Astrocyte of the hippocampus (primary cell): ENCODE results near the gene RALGDS.
"Not testable (repeated sequence)": the region's sequence is repeated elsewhere in the genome, so short reads cannot be mapped to it uniquely, and the experiment has no call there.

Experiments
- DNase-seq: peaks from one replicate; pipeline ENCODE4 v3.0.0; 2011; ENCODE audit warnings: low read depth, low spot score

The RALGDS gene

GRCh38 chr9:133121198-133121914 lies at the start of gene RALGDS:
RALGDS (minus strand) TSS chr9:133121240; CDS start chr9:133121154, 86 bp downstream.
- DNase-seq = peak; percentile 94

GRCh38 chr9:133170716-133171115 lies 49.7 kb upstream of the RALGDS start:
- no peak for DNase-seq

DNA sequence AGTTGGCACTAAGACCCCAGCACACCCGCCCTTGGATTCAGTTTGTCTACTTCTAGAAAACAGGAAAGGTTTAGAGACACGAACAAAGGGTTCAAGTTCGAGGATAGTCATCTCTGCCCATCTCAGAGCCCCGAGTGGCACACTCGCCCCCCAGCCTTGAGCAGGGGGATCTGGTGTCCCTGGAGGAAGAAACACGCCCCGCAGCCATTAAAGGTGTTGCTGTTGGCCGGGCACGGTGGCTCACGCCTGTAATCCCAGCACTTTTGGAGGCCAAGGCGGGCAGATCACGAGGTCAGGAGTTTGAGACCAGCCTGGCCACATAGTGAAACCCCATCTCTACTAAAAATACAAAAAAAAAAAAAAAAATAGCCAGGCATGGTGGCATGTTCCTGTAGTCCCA lies 48.6 kb upstream of the RALGDS start:
- not testable (repeated sequence) for DNase-seq

- no peak for DNase-seq
These were observed 48.1 kb upstream of the RALGDS start for GRCh38 chr9:133169102-133169501.

DNA sequence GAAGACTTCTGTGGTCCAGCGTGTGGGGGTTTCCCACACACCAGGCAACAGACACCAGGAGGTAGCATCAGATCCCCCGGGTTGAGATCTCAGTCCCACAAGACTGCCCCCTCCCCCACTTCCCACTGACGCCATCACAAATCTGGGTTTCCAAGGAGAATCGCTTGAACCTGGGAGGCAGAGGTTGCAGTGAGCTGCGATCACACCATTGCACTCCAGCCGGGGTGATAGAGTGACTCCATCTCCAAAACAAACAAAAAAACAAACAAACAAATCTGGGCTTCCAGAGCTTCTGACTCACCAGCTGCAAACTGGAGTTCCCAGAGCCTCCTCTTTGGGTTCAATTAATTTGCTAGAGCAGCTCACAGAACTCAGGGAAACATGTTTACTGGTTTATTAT lies 47.4 kb upstream of the RALGDS start:
- DNase-seq = peak; percentile 36

- DNase-seq = no peak
These were observed 46.7 kb upstream of the RALGDS start for GRCh38 chr9:133167769-133168168.

GRCh38 chr9:133167096-133167730 lies 46.2 kb upstream of the RALGDS start:
- DNase-seq = no peak

DNA sequence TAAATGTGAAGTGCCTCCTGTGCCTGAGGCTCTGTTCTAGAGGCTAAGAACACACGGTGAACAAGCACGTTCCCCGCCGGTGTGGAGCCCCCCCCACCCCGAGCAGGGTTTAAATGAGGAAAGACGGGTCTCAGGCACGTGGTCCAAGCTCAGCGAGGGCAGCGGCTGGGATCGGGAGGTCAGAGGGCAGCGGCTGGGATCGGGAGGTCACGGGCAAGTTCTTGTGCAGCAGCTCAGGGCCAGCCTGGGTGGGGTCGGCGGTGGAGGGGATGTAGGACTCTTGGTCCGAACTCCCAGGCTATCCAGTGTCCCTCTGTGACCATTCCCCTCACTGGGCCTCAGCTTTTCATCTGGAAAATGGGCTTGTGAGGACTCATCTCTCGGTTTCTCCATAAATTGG lies 45.4 kb upstream of the RALGDS start:
- DNase-seq = no peak

DNA sequence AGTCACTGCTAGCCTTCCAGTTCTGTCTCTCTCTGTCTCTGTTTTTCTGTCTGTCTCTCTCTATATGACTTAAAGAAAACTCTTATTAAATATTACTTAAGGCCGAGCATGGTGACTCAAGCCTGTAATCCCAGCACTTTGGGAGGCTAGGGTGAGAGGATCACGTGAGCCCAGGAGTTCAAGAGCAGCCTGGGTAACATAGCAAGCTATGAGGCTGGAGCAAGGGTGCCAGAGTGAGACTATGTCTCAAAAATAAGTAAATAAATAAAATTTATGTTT lies 44.4 kb upstream of the RALGDS start:
- no peak for DNase-seq

DNA sequence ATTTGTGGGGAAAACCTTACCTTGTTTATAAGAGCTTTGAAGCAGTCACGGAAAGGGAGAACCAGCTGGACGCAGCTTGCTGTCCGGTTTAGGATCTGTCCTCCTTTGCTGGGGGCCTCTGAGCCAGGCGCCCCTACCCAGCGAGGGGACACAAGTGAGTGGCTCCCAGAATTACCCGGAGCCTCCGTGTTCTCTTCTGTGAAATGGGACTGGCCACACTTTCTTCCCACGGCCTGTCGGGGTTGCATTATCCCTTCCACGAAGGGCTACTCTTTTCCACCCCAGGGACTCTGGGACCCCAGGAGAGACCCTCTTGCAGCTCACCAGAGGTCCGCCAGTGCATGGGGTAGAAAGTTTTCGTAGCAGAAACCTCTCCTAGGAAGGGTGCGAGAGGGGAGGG lies 43.2 kb upstream of the RALGDS start:
- no peak for DNase-seq

DNA sequence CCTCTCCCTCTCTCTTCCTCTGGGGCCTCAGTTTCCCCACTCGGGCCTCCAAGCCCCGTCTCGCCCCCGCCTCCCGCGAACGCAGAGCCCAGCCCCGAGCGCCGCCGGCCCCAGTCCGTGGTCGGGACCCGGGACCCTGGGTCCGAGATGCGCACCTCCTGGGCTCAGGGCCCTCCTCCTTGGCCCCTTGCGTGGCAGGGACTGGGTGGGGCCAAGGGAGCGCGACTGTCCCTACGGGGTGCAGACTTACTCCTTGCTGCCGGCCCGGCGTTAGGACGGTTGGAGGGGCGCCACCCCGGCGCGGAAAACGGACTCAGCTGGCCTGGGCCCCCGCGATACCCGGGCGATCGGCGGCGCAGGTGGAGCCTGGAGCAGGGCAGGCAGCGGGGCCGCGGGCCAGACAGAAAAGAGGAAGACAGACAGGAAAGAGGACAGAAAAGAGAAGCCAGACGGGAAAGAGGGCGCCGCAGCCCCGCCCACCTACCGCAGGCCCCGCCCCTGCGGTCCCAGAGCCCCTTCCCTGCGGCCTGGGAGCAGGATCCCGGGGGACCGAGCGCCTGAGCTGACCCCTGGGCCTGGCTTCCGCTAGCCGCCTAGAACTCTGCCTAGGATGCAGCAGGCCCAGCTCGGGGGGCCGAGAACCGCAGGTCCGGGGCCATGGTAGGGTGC lies 42.6 kb upstream of the RALGDS start, which contains the start of gene GBGT1:
Gene GBGT1, minus strand, starts transcription at position 411 of the 669 bp plus-strand sequence. CDS start 1,502 bp downstream, outside the sequence.
- peak; percentile 47 for DNase-seq

GRCh38 chr9:133162861-133163503 lies 41.9 kb upstream of the RALGDS start:
- DNase-seq = no peak

GRCh38 chr9:133161547-133161950 lies 40.5 kb upstream of the RALGDS start:
- no peak for DNase-seq

GRCh38 chr9:133160742-133161546 lies 39.9 kb upstream of the RALGDS start:
- DNase-seq = peak; percentile 66

DNA sequence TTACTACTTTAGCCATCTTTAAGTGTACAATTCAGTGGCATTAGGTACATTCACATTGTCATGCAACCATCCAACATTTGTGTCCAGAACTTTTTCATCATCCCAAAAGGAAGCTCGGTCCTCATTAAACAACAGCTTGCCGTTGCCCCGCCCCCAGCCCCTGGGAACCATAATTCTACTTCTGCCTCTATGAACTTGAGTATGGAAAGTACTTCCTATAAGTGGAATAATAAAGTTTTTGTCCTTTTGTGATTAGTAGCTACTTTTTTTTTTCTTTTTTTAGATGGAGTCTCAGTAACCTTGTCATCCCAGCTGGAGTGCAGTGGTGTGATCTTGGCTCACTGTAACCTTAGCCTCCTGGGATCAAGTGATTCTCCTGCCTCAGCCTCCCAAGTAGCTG lies 37.7 kb upstream of the RALGDS start:
- no peak for DNase-seq

DNA sequence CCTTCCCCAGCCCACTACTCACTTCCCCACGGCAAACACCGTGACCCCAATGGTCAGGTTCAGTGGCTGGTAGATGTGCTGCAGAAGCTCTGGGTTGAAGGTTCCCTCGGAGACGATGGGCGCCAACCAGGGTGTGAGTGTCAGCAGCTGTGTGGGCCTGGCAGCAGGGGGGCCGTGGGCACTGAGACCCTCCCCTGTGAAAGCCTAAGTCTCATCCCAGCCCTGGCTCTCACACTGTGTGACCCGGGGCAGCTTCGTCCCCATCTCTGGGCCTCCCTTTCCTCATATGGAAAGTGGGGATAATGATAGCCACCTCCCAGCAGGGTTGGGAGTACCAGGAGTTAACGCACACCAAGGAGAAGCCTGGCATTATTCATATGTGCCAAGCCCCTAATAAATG lies 34.1 kb upstream of the RALGDS start:
- no peak for DNase-seq

DNA sequence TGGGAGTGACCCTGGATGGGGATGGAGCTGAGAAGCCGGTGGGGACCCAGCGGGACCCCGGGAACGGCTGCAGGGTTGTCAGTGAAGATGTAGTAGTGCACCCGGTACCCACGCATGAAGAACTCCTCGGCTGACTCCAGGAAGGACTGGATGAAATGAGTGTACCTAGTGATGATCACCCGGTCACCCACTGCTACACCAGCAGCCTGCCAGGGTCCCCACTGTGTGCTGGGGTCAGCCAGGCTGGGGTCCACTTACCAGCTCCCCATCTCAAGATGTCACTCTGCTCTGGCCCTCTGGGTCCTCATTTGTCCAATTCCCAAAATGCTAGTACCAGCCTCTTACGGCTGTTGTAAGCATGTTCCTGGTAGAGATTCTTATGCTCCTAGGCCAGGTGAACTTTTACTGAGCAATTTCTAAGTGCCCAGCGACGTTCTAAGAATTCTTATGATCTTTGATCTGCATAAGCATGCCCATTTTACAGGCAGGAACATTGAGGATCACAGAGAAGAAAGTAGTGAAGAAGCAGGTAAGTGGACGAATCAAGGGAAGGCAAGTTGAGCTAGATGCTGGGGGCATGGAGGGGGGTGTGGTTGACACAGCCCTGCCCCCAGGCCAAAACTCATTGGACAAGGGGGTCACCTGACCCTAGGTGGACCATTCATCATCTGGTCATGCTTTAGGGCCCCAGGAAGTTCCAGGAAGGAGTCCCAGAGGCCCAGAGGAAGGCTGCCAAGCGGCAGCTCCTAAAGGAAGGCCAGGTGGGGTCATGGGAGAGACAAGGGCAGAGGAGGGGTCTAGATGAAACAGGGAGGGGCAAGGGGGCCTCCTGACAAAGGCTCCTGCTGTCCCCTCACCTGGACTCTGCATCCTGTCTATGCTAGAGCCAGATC lies 33.3 kb upstream of the RALGDS start:
- no peak for DNase-seq

GRCh38 chr9:133153227-133154096 lies 32.4 kb upstream of the RALGDS start:
- peak; percentile 22 for DNase-seq
